ENCODE data around the gene SOX14. TPM values are rescaled to one million over a fixed set of nuclear protein-coding genes. Genes with fewer than 3 reads are reported as not detected.

The SOX14 gene
- polyA plus RNA-seq, 3 donors = not detected

Other genes starting within 250 kb of the SOX14 start
- 1 to 10 TPM in 2 of 3 donors, under 1 TPM in 1; 0.87 to 4.1 (median 3.6) TPM for gene CLDN18, start 245.8 kb downstream of the SOX14 start, polyA plus RNA-seq (ENCODE audit: insufficient read length in 3 of 3)

Measured in renal pelvis (tissue), 3 donors.